ENCODE results near the gene MPP2.

GRCh38 chr17:43953746-43954145 lies 46.4 kb upstream of the MPP2 start, which contains the start of gene PYY:
- TF ChIP-seq, protein P1, sequence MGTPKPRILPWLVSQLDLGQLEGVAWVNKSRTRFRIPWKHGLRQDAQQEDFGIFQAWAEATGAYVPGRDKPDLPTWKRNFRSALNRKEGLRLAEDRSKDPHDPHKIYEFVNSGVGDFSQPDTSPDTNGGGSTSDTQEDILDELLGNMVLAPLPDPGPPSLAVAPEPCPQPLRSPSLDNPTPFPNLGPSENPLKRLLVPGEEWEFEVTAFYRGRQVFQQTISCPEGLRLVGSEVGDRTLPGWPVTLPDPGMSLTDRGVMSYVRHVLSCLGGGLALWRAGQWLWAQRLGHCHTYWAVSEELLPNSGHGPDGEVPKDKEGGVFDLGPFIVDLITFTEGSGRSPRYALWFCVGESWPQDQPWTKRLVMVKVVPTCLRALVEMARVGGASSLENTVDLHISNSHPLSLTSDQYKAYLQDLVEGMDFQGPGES (IDR thresholded peaks at IDR 0.05; ENCODE audit: low read depth, low read length), result no peak
- TF ChIP-seq RFX5 (IDR thresholded peaks at IDR 0.05; ENCODE audit: low read length) (no peak), USF1 (IDR thresholded peaks at IDR 0.05; ENCODE audit: borderline replicate concordance, low read depth) (no peak), CTCF (IDR thresholded peaks at IDR 0.05) (no peak), GABPA (IDR thresholded peaks at IDR 0.05; ENCODE audit: low read depth) (no peak), FOSL2 (IDR thresholded peaks at IDR 0.05; ENCODE audit: borderline replicate concordance, low read depth) (no peak), CHD2 (IDR thresholded peaks at IDR 0.05; ENCODE audit: low read length, partially characterized antibody) (no peak)
- TF ChIP-seq, protein P2, sequence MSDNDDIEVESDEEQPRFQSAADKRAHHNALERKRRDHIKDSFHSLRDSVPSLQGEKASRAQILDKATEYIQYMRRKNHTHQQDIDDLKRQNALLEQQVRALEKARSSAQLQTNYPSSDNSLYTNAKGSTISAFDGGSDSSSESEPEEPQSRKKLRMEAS (IDR thresholded peaks at IDR 0.05; ENCODE audit: low read depth), result no peak

Measured in SK-N-SH (cell line).